CD4-positive, alpha-beta T cell treated with Interleukin-17A for 4 hours (primary cell): Measurements from ENCODE around the gene DLGAP1.
A peak's percentile ranks its signal among the peaks of the same experiment; 100 is the strongest.
"Not testable (repeated sequence)": the region's sequence is repeated elsewhere in the genome, so short reads cannot be mapped to it uniquely, and the experiment has no call there.

Experiments
- DNase-seq: peaks from one replicate; pipeline ENCODE4 v3.0.0-alpha.2; 2020; ENCODE audit warnings: mixed read lengths

Gene DLGAP1

GRCh38 chr18:3610813-3611212 is 844.3 kb downstream of the DLGAP1 start:
- DNase-seq: no peak

GRCh38 chr18:3610188-3610708 is 844.9 kb downstream of the DLGAP1 start:
- DNase-seq: no peak

GRCh38 chr18:3608488-3608887 is 846.6 kb downstream of the DLGAP1 start:
- no peak for DNase-seq

GRCh38 chr18:3608099-3608453 is 847.0 kb downstream of the DLGAP1 start:
- not testable (repeated sequence) for DNase-seq

GRCh38 chr18:3607309-3608098 is 847.6 kb downstream of the DLGAP1 start:
- DNase-seq: no peak

GRCh38 chr18:3606863-3607262 is 848.2 kb downstream of the DLGAP1 start:
- not testable (repeated sequence) for DNase-seq

- DNase-seq: peak; percentile 53
Observed at GRCh38 chr18:3605954-3606443, 849.1 kb downstream of the DLGAP1 start.

GRCh38 chr18:3605486-3605952 is 849.6 kb downstream of the DLGAP1 start:
- DNase-seq: no peak

- peak; percentile 48 for DNase-seq
Observed at GRCh38 chr18:3604498-3605408, 850.4 kb downstream of the DLGAP1 start.

GRCh38 chr18:3604235-3604497 is 850.9 kb downstream of the DLGAP1 start:
- DNase-seq: no peak

- DNase-seq: peak; percentile 32
Observed at GRCh38 chr18:3603421-3604234, 851.5 kb downstream of the DLGAP1 start.

GRCh38 chr18:3601106-3601755 is 853.9 kb downstream of the DLGAP1 start:
- DNase-seq: not testable (repeated sequence)

GRCh38 chr18:3599861-3600260 is 855.2 kb downstream of the DLGAP1 start:
- DNase-seq: no peak

GRCh38 chr18:3599195-3599594 is 855.9 kb downstream of the DLGAP1 start:
- DNase-seq: no peak

GRCh38 chr18:3598581-3598980 is 856.5 kb downstream of the DLGAP1 start:
- no peak for DNase-seq

GRCh38 chr18:3597409-3598357 is 857.4 kb downstream of the DLGAP1 start:
- DNase-seq: no peak

GRCh38 chr18:3596637-3597384 is 858.3 kb downstream of the DLGAP1 start:
- peak; percentile 39 for DNase-seq

GRCh38 chr18:3596324-3596636 is 858.8 kb downstream of the DLGAP1 start:
- DNase-seq: no peak

- peak; percentile 49 for DNase-seq
Observed at GRCh38 chr18:3595369-3596273, 859.5 kb downstream of the DLGAP1 start.
